Chondrocyte (in vitro differentiated cells): ENCODE data around the gene SMARCA2. TPM values are rescaled to one million over a fixed set of nuclear protein-coding genes. Genes with fewer than 3 reads are reported as not detected.

ENCODE experiments used
- DNase-seq: peaks from one replicate; pipeline ENCODE4 v3.0.0; 2021; ENCODE audit warnings: mixed read lengths, low spot score
- H3K27ac Mint-ChIP-seq: one replicate; pipeline ENCODE4 v1.8.0; 2021; ENCODE audit warnings: mild to moderate bottlenecking, moderate library complexity, mixed read lengths; ENCODE audit not compliant: unreplicated experiment
- H3K27me3 Mint-ChIP-seq: 2 replicates; pipeline ENCODE4 v1.8.0; 2021; ENCODE audit warnings: low read depth, mixed read lengths
- H3K36me3 Mint-ChIP-seq: 2 replicates; pipeline ENCODE4 v1.8.0; 2021; ENCODE audit warnings: low read depth, mixed read lengths
- H3K4me1 Mint-ChIP-seq: 2 replicates; pipeline ENCODE4 v1.8.0; 2021; ENCODE audit warnings: low read depth, mild to moderate bottlenecking, mixed read lengths
- H3K4me3 Mint-ChIP-seq: one replicate; pipeline ENCODE4 v1.8.0; 2021; ENCODE audit warnings: mild to moderate bottlenecking, moderate library complexity, mixed read lengths; ENCODE audit not compliant: unreplicated experiment
- H3K9me3 Mint-ChIP-seq: 2 replicates; pipeline ENCODE4 v1.8.0; 2021; ENCODE audit warnings: low read depth, mixed read lengths
- total RNA-seq: library from RNA; stranded (reverse); gene quantifications from 3 replicates; pipeline ENCODE4 v1.2.1, GENCODE V29; 2021
- TF ChIP-seq, protein P1 (sequence below): fragments of 200-600 bp; sonication (generic); IDR thresholded peaks from 2 replicates; pipeline ENCODE4 v1.5.0; 2021; ENCODE audit warnings: antibody characterized with exemption, mild to moderate bottlenecking, moderate library complexity

Gene SMARCA2
- total RNA-seq, 1 donor from 2014 or later, result 95.1 TPM

GRCh38 chr9:2110036-2110435, 94.9 kb downstream of the SMARCA2 start:
- H3K27ac Mint-ChIP-seq, result peak overlapping the region; percentile 30
- peaks cover 30% of the 10 kb centered on the region for H3K36me3 Mint-ChIP-seq
- H3K4me1 Mint-ChIP-seq, result peaks cover 29% of the 10 kb centered on the region
- no peaks in the 10 kb centered on the region for H3K27me3 Mint-ChIP-seq
- DNase-seq, result no peak
- H3K9me3 Mint-ChIP-seq, result no peaks in the 10 kb centered on the region
- TF ChIP-seq, protein P1, sequence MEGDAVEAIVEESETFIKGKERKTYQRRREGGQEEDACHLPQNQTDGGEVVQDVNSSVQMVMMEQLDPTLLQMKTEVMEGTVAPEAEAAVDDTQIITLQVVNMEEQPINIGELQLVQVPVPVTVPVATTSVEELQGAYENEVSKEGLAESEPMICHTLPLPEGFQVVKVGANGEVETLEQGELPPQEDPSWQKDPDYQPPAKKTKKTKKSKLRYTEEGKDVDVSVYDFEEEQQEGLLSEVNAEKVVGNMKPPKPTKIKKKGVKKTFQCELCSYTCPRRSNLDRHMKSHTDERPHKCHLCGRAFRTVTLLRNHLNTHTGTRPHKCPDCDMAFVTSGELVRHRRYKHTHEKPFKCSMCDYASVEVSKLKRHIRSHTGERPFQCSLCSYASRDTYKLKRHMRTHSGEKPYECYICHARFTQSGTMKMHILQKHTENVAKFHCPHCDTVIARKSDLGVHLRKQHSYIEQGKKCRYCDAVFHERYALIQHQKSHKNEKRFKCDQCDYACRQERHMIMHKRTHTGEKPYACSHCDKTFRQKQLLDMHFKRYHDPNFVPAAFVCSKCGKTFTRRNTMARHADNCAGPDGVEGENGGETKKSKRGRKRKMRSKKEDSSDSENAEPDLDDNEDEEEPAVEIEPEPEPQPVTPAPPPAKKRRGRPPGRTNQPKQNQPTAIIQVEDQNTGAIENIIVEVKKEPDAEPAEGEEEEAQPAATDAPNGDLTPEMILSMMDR, result no peak
- no peak overlapping the region for H3K4me3 Mint-ChIP-seq

GRCh38 chr9:2116073-2116472, 100.9 kb downstream of the SMARCA2 start:
- DNase-seq, result no peak
- Mint-ChIP-seq H3K27ac (no peak overlapping the region), H3K9me3 (no peaks in the 10 kb centered on the region), H3K4me3 (no peak overlapping the region), H3K36me3 (peaks cover 34% of the 10 kb centered on the region), H3K4me1 (peaks cover 22% of the 10 kb centered on the region), H3K27me3 (no peaks in the 10 kb centered on the region)
- TF ChIP-seq, protein P1, result peak; percentile 64

- Mint-ChIP-seq H3K4me1 (peaks cover 31% of the 10 kb centered on the region), H3K27me3 (no peaks in the 10 kb centered on the region), H3K36me3 (peaks cover 26% of the 10 kb centered on the region), H3K27ac (no peak overlapping the region), H3K4me3 (no peak overlapping the region), H3K9me3 (no peaks in the 10 kb centered on the region)
- TF ChIP-seq, protein P1, result no peak
- no peak for DNase-seq
Measured at GRCh38 chr9:2117527-2117926, 102.4 kb downstream of the SMARCA2 start.

- no peaks in the 10 kb centered on the region for H3K27me3 Mint-ChIP-seq
- TF ChIP-seq, protein P1, result no peak
- peaks cover 24% of the 10 kb centered on the region for H3K36me3 Mint-ChIP-seq
Measured at GRCh38 chr9:2119566-2119965, 104.4 kb downstream of the SMARCA2 start.

GRCh38 chr9:2120926-2121689, 106.0 kb downstream of the SMARCA2 start:
- H3K36me3 Mint-ChIP-seq, result peaks cover 20% of the 10 kb centered on the region
- H3K4me1 Mint-ChIP-seq, result peaks cover 54% of the 10 kb centered on the region
- no peaks in the 10 kb centered on the region for H3K9me3 Mint-ChIP-seq
- no peak for DNase-seq
- TF ChIP-seq, protein P1, result peak; percentile 73
- no peak overlapping the region for H3K27ac Mint-ChIP-seq
- no peaks in the 10 kb centered on the region for H3K27me3 Mint-ChIP-seq
- H3K4me3 Mint-ChIP-seq, result no peak overlapping the region

More at GRCh38 chr9:2119566-2119965, 104.4 kb downstream of the SMARCA2 start:
- H3K4me1 Mint-ChIP-seq, result peaks cover 41% of the 10 kb centered on the region
- no peaks in the 10 kb centered on the region for H3K9me3 Mint-ChIP-seq
- H3K4me3 Mint-ChIP-seq, result no peak overlapping the region
- H3K27ac Mint-ChIP-seq, result peak overlapping the region; percentile 67
- no peak for DNase-seq
